Omental fat pad (tissue), 4 donors: ENCODE measurements around the gene BMP6. TPM values are rescaled to one million over a fixed set of nuclear protein-coding genes. Genes with fewer than 3 reads are reported as not detected.

ENCODE experiments used
- ATAC-seq: fragments of 150-250 bp; one replicate; pipeline ENCODE4 v1.9.1; 2016; ENCODE audit warnings: mild to moderate bottlenecking, moderate library complexity; ENCODE audit not compliant: low FRiP score
- DNase-seq: peaks from one replicate; pipeline ENCODE4 v3.0.0-alpha.2; 2019; ENCODE audit warnings: low spot score
- CTCF ChIP-seq, 3 donors: fragments of 450-650 bp; IDR thresholded peaks; one replicate each; pipeline ENCODE4 v1.5.1; 2016 to 2017; ENCODE audit warnings: antibody characterized with exemption in 3 of 3, mild to moderate bottlenecking in 3 of 3, moderate library complexity in 2 of 3
- total RNA-seq, 4 donors: library from RNA; depleted of rRNA; stranded (reverse); fragments of >200 nt; gene quantifications; one replicate each; pipeline ENCODE4 v1.1.0, GENCODE V29; 2016

The BMP6 gene
- total RNA-seq, 4 donors from 2014 or later, result 4.6 to 72.2 (median 20.7) TPM

GRCh38 chr6:7707787-7708186, 18.1 kb upstream of the BMP6 start:
- DNase-seq (no peak), ATAC-seq (no peak)
- TF ChIP-seq CTCF (IDR thresholded peaks at IDR 0.05), result no peak

GRCh38 chr6:7719364-7719850, 6.5 kb upstream of the BMP6 start:
- ATAC-seq, result no peak
- DNase-seq, result no peak

GRCh38 chr6:7720346-7720745, 5.6 kb upstream of the BMP6 start:
- no peak for ATAC-seq
- TF ChIP-seq CTCF (IDR thresholded peaks at IDR 0.05), result no peak
- DNase-seq, result no peak

More at GRCh38 chr6:7719364-7719850, 6.5 kb upstream of the BMP6 start:
- no peak for TF ChIP-seq CTCF (IDR thresholded peaks at IDR 0.05)

- no peak for ATAC-seq
- DNase-seq, result no peak
- no peak for TF ChIP-seq CTCF (IDR thresholded peaks at IDR 0.05)
Measured at GRCh38 chr6:7721649-7722048, 4.2 kb upstream of the BMP6 start.

- ATAC-seq, result peak; percentile 42
- peak; percentile 95 for DNase-seq
- no peak for TF ChIP-seq CTCF (IDR thresholded peaks at IDR 0.05)
Measured at GRCh38 chr6:7723041-7723447, 2.9 kb upstream of the BMP6 start.

GRCh38 chr6:7723554-7723953, 2.3 kb upstream of the BMP6 start:
- DNase-seq (no peak), ATAC-seq (no peak)
- TF ChIP-seq CTCF (IDR thresholded peaks at IDR 0.05), result no peak

GRCh38 chr6:7725412-7725811, 487 bp upstream of the BMP6 start:
- ATAC-seq, result no peak
- DNase-seq, result no peak
- TF ChIP-seq CTCF (IDR thresholded peaks at IDR 0.05), result no peak
